GM19467 (cell line): ENCODE results near the gene KRTAP10-1.
"Not testable (repeated sequence)": the region's sequence is repeated elsewhere in the genome, so short reads cannot be mapped to it uniquely, and the experiment has no call there.

ENCODE experiments used
- ATAC-seq: cut with Tn5 transposase; IDR thresholded peaks from one replicate; pipeline ENCODE4 v1.9.1; 2021; ENCODE audit warnings: mild to moderate bottlenecking, moderate library complexity; ENCODE audit not compliant: unreplicated experiment

Gene KRTAP10-1

GRCh38 chr21:44505673-44506278, 34.2 kb downstream of the KRTAP10-1 start:
- no peak for ATAC-seq

- ATAC-seq: no peak
Measured at GRCh38 chr21:44503901-44504399, 36.0 kb downstream of the KRTAP10-1 start.

GRCh38 chr21:44503006-44503889, 36.7 kb downstream of the KRTAP10-1 start:
- not testable (repeated sequence) for ATAC-seq

- ATAC-seq: no peak
Measured at GRCh38 chr21:44502171-44502958, 37.6 kb downstream of the KRTAP10-1 start.

- ATAC-seq: no peak
Measured at GRCh38 chr21:44500111-44500510, 39.9 kb downstream of the KRTAP10-1 start.

GRCh38 chr21:44499631-44500030, 40.4 kb downstream of the KRTAP10-1 start:
- ATAC-seq: no peak

- no peak for ATAC-seq
Measured at GRCh38 chr21:44499211-44499560, 40.8 kb downstream of the KRTAP10-1 start.

GRCh38 chr21:44498280-44499210, 41.5 kb downstream of the KRTAP10-1 start:
- ATAC-seq: no peak

- ATAC-seq: no peak
Measured at GRCh38 chr21:44497703-44498126, 42.3 kb downstream of the KRTAP10-1 start.

- ATAC-seq: no peak
Measured at GRCh38 chr21:44496564-44497550, 43.1 kb downstream of the KRTAP10-1 start.

- ATAC-seq: no peak
Measured at GRCh38 chr21:44495611-44496563, 44.1 kb downstream of the KRTAP10-1 start.

- ATAC-seq: no peak
Measured at GRCh38 chr21:44494956-44495355, 45.0 kb downstream of the KRTAP10-1 start.

- no peak for ATAC-seq
Measured at GRCh38 chr21:44494418-44494817, 45.6 kb downstream of the KRTAP10-1 start.

GRCh38 chr21:44492567-44493385, 47.2 kb downstream of the KRTAP10-1 start:
- ATAC-seq: no peak

- no peak for ATAC-seq
Measured at GRCh38 chr21:44490816-44491215, 49.2 kb downstream of the KRTAP10-1 start.

- no peak for ATAC-seq
Measured at GRCh38 chr21:44490405-44490804, 49.6 kb downstream of the KRTAP10-1 start.

GRCh38 chr21:44489962-44490361, 50.0 kb downstream of the KRTAP10-1 start:
- no peak for ATAC-seq
